Stimulated activated CD4-positive, alpha-beta T cell treated with anti-CD3 and anti-CD28 coated beads, Interleukin-1b, Interleukin-23, amount 100 ng/mL, for 1 hour (primary cell): ENCODE data around the gene NEIL3.
A peak's percentile ranks its signal among the peaks of the same experiment; 100 is the strongest.

Source experiments
- DNase-seq, 2 donors: peaks; one replicate each; pipeline ENCODE4 v3.0.0-alpha.2; 2020; ENCODE audit warnings: low read depth in 2 of 2

NEIL3 gene

GRCh38 chr4:177309522-177310371 is at the start of gene NEIL3:
NEIL3 (plus strand) TSS chr4:177309874; CDS start chr4:177309954, 80 bp downstream.
- peak; percentile 89 to 95 for DNase-seq

GRCh38 chr4:177263818-177264217 is 45.9 kb upstream of the NEIL3 start:
- no peak for DNase-seq

- no peak for DNase-seq
These were observed 44.8 kb upstream of the NEIL3 start for GRCh38 chr4:177264788-177265422.

GRCh38 chr4:177265729-177266128 is 43.9 kb upstream of the NEIL3 start:
- DNase-seq = no peak

- DNase-seq = no peak
These were observed 43.2 kb upstream of the NEIL3 start for GRCh38 chr4:177266506-177266905.

- DNase-seq = no peak
These were observed 41.8 kb upstream of the NEIL3 start for GRCh38 chr4:177267911-177268310.

- DNase-seq = no peak
These were observed 38.6 kb upstream of the NEIL3 start for GRCh38 chr4:177271091-177271490.

- DNase-seq = no peak
These were observed 37.5 kb upstream of the NEIL3 start for GRCh38 chr4:177271915-177272766.

GRCh38 chr4:177275999-177276398 is 33.7 kb upstream of the NEIL3 start:
- no peak for DNase-seq

- DNase-seq = no peak
These were observed 28.2 kb upstream of the NEIL3 start for GRCh38 chr4:177281351-177281909.

- DNase-seq = no peak
These were observed 27.3 kb upstream of the NEIL3 start for GRCh38 chr4:177282284-177282835.

GRCh38 chr4:177283167-177283566 is 26.5 kb upstream of the NEIL3 start:
- no peak for DNase-seq

- no peak for DNase-seq
These were observed 23.7 kb upstream of the NEIL3 start for GRCh38 chr4:177285953-177286352.

- no peak for DNase-seq
These were observed 22.4 kb upstream of the NEIL3 start for GRCh38 chr4:177287255-177287654.

GRCh38 chr4:177288335-177288734 is 21.3 kb upstream of the NEIL3 start:
- DNase-seq = no peak

- no peak for DNase-seq
These were observed 18.9 kb upstream of the NEIL3 start for GRCh38 chr4:177290780-177291179.

GRCh38 chr4:177292171-177292570 is 17.5 kb upstream of the NEIL3 start:
- DNase-seq = no peak

GRCh38 chr4:177293208-177294033 is 16.3 kb upstream of the NEIL3 start:
- no peak for DNase-seq

GRCh38 chr4:177297785-177298391 is 11.8 kb upstream of the NEIL3 start:
- DNase-seq = no peak

- DNase-seq = no peak
These were observed 8.5 kb upstream of the NEIL3 start for GRCh38 chr4:177301126-177301639.
